Liver (tissue), 9 donors: ENCODE measurements around the gene IFT122. TPM values are rescaled to one million over a fixed set of nuclear protein-coding genes. Genes with fewer than 3 reads are reported as not detected.

Experiments
- DNase-seq: peaks from one replicate; pipeline ENCODE4 v3.0.0-alpha.2; 2017; ENCODE audit warnings: low spot score
- H3K27ac ChIP-seq, 2 donors: one replicate each; pipeline ENCODE4 v1.7.0; 2013; ENCODE audit warnings: inconsistent platforms in 2 of 2, low read length in 2 of 2, control low read depth in 1 of 2, low read depth in 1 of 2, mild to moderate bottlenecking in 1 of 2
- H3K27me3 ChIP-seq, 4 donors: one replicate each; pipeline versions ENCODE4 v1.6.1 to v1.7.0; 2013; ENCODE audit warnings: low read length in 3 of 4, inconsistent platforms in 1 of 4, mild to moderate bottlenecking in 1 of 4, moderate library complexity in 1 of 4; ENCODE audit not compliant: control insufficient read depth in 4 of 4, insufficient read depth in 4 of 4
- H3K36me3 ChIP-seq, 4 donors: one replicate each; pipeline versions ENCODE4 v1.6.1 to v1.7.0; 2013; ENCODE audit warnings: low read length in 3 of 4, mild to moderate bottlenecking in 3 of 4, low read depth in 1 of 4, moderate library complexity in 1 of 4; ENCODE audit not compliant: control insufficient read depth in 4 of 4, insufficient read depth in 3 of 4
- H3K4me1 ChIP-seq, 4 donors: one replicate each; pipeline versions ENCODE4 v1.6.1 to v1.7.0; 2013; ENCODE audit warnings: low read length in 3 of 4, mild to moderate bottlenecking in 3 of 4, moderate library complexity in 1 of 4; ENCODE audit not compliant: control insufficient read depth in 4 of 4, insufficient read depth in 4 of 4
- H3K4me3 ChIP-seq, 3 donors: one replicate each; pipeline versions ENCODE4 v1.6.1 to v1.7.0; 2013; ENCODE audit warnings: low read length in 3 of 3, control low read depth in 1 of 3, low read depth in 1 of 3, mild to moderate bottlenecking in 1 of 3
- H3K9ac ChIP-seq, 2 donors: one replicate each; pipeline ENCODE4 v1.7.0; 2013; ENCODE audit warnings: low read length in 2 of 2, mild to moderate bottlenecking in 2 of 2, moderate library complexity in 2 of 2, control low read depth in 1 of 2, low read depth in 1 of 2
- H3K9me3 ChIP-seq, 4 donors: one replicate each; pipeline versions ENCODE4 v1.6.1 to v1.7.0; 2013; ENCODE audit warnings: low read length in 3 of 4; ENCODE audit not compliant: control insufficient read depth in 4 of 4
- ATF3 ChIP-seq: IDR thresholded peaks from 2 replicates; pipeline ENCODE4 v1.6.1; 2016; ENCODE audit warnings: antibody characterized with exemption
- CTCF ChIP-seq: fragments of 150-350 bp; IDR thresholded peaks from 2 replicates; pipeline ENCODE4 v1.5.1; 2017; ENCODE audit warnings: improper control_type of control experiment, low read depth, low read length; ENCODE audit not compliant: missing input control
- EGR1 ChIP-seq, 2 donors: IDR thresholded peaks; 2 replicates each; pipeline ENCODE4 v1.6.1; 2016 to 2018; ENCODE audit warnings: antibody characterized with exemption in 2 of 2, low read depth in 2 of 2
- FOXA1 ChIP-seq: IDR thresholded peaks from 2 replicates; pipeline ENCODE4 v1.6.1; 2016; ENCODE audit warnings: antibody characterized with exemption
- FOXA2 ChIP-seq: IDR thresholded peaks from 2 replicates; pipeline ENCODE4 v1.6.1; 2016; ENCODE audit warnings: antibody characterized with exemption
- GABPA ChIP-seq, 2 donors: IDR thresholded peaks in 1 of 2; conservative IDR thresholded peaks in 1 of 2; 2 replicates each; pipeline ENCODE4 v1.6.1; 2016; ENCODE audit warnings: antibody characterized with exemption in 2 of 2, mild to moderate bottlenecking in 1 of 2, moderate library complexity in 1 of 2
- HNF4A ChIP-seq, 2 donors: conservative IDR thresholded peaks; 2 replicates each; pipeline ENCODE4 v1.6.1; 2016; ENCODE audit warnings: antibody characterized with exemption in 2 of 2, mild to moderate bottlenecking in 2 of 2
- HNF4G ChIP-seq: IDR thresholded peaks from 2 replicates; pipeline ENCODE4 v1.6.1; 2016; ENCODE audit warnings: antibody characterized with exemption
- JUND ChIP-seq, 2 donors: IDR thresholded peaks; 2 replicates each; pipeline ENCODE4 v1.6.1; 2016; ENCODE audit warnings: antibody characterized with exemption in 2 of 2
- MAX ChIP-seq: IDR thresholded peaks from 2 replicates; pipeline ENCODE4 v1.6.1; 2016; ENCODE audit warnings: antibody characterized with exemption
- NR2F2 ChIP-seq: IDR thresholded peaks from 2 replicates; pipeline ENCODE4 v1.6.1; 2016; ENCODE audit warnings: antibody characterized with exemption
- RAD21 ChIP-seq, 2 donors: IDR thresholded peaks; 2 replicates each; pipeline ENCODE4 v1.6.1; 2016; ENCODE audit warnings: antibody characterized with exemption in 2 of 2, mild to moderate bottlenecking in 2 of 2
- REST ChIP-seq: IDR thresholded peaks from 2 replicates; pipeline ENCODE4 v1.6.1; 2016; ENCODE audit warnings: antibody characterized with exemption, mild to moderate bottlenecking
- RXRA ChIP-seq, 2 donors: IDR thresholded peaks; 2 replicates each; pipeline ENCODE4 v1.6.1; 2017 to 2018; ENCODE audit warnings: antibody characterized with exemption in 2 of 2, mild to moderate bottlenecking in 1 of 2
- SP1 ChIP-seq: IDR thresholded peaks from 2 replicates; pipeline ENCODE4 v1.6.1; 2018; ENCODE audit warnings: antibody characterized with exemption, mild to moderate bottlenecking
- TAF1 ChIP-seq: conservative IDR thresholded peaks from 2 replicates; pipeline ENCODE4 v1.6.1; 2016; ENCODE audit warnings: antibody characterized with exemption, mild to moderate bottlenecking
- YY1 ChIP-seq: IDR thresholded peaks from 2 replicates; pipeline ENCODE4 v1.6.1; 2016; ENCODE audit warnings: antibody characterized with exemption, mild to moderate bottlenecking
- ZBTB33 ChIP-seq: IDR thresholded peaks from 2 replicates; pipeline ENCODE4 v1.6.1; 2016; ENCODE audit warnings: antibody characterized with exemption
- WGBS: extraction: QIAGEN DNeasy Blood & Tissue Kit; methylation state at CpG from one replicate; pipeline ENCODE4 v1.1.7; 2013; 5-methylcytosine and 5-hydroxymethylcytosine counted together
- polyA plus RNA-seq, 2 donors: library from polyadenylated mRNA; stranded (reverse) in 1 of 2; unstranded in 1 of 2; fragments of 200-250 nt in 1 of 2; fragments of >200 nt in 1 of 2; fragmentation: Nextera tagmentation in 1 of 2; extraction: Ambion mirVana in 1 of 2; gene quantifications; one replicate each; pipeline versions ENCODE4 v1.2.1 to v1.2.3, GENCODE V29; 2013 to 2015
- total RNA-seq, 2 donors: library from RNA; depleted of rRNA; stranded (reverse); fragments of >200 nt; gene quantifications; one replicate each; pipeline ENCODE4 v1.2.3, GENCODE V29; 2014
- donor health status: healthy.
- donor health status: healthy.
- donor health status: healthy.
- donor health status: healthy.
- donor health status: healthy.

IFT122 gene
- total and polyA plus RNA-seq, 4 donors: 3.3 to 25.8 (median 10.6) TPM

- no peak for DNase-seq
- H3K4me3 ChIP-seq: peak overlapping the region in 1 of 3 donors; percentile 51
- no peaks in the 10 kb centered on the region for H3K27me3 ChIP-seq
- peaks cover 0 to 2% (median 0%) of the 10 kb centered on the region in 4 donors for H3K36me3 ChIP-seq
- H3K27ac ChIP-seq: peak overlapping the region; percentile 81 to 83
- no peaks in the 10 kb centered on the region for H3K9me3 ChIP-seq
- peaks cover 5 to 29% (median 21%) of the 10 kb centered on the region in 4 donors for H3K4me1 ChIP-seq
- WGBS: 47% methylated on average over 8 of the region's 8 CpGs
- TF ChIP-seq REST: peak; percentile 10
- no peak for TF ChIP-seq CTCF
- peak overlapping the region in 1 of 2 donors; percentile 58 for H3K9ac ChIP-seq
These were observed 40.1 kb upstream of the IFT122 start for GRCh38 chr3:129399895-129400357.

- 67% methylated on average over 7 of the region's 7 CpGs for WGBS
- Histone ChIP-seq H3K27ac (no peak overlapping the region), H3K27me3 (no peaks in the 10 kb centered on the region), H3K4me1 (peaks cover 3 to 24% (median 17%) of the 10 kb centered on the region in 4 donors), H3K9ac (no peak overlapping the region), H3K4me3 (no peak overlapping the region), H3K36me3 (no peaks in the 10 kb centered on the region), H3K9me3 (no peaks in the 10 kb centered on the region)
- DNase-seq: no peak
- TF ChIP-seq NR2F2 (no peak), RAD21 (IDR thresholded peaks at IDR 0.05) (peak in 1 of 2 donors; percentile 4), MAX (no peak), SP1 (no peak), TAF1 (no peak), ATF3 (no peak), CTCF (no peak), RXRA (IDR thresholded peaks at IDR 0.05) (peak; percentile 15 to 50), REST (no peak), FOXA2 (no peak), HNF4G (no peak), FOXA1 (no peak), ZBTB33 (no peak), GABPA (IDR thresholded peaks at IDR 0.05 in 1 of 2, conservative IDR thresholded peaks at IDR 0.05 in 1 of 2) (no peak), EGR1 (IDR thresholded peaks at IDR 0.05; ENCODE audit: low read depth in 2 of 2) (no peak), HNF4A (conservative IDR thresholded peaks at IDR 0.05) (peak; percentile 50 to 62), YY1 (no peak), JUND (IDR thresholded peaks at IDR 0.05) (no peak)
These were observed 37.8 kb upstream of the IFT122 start for GRCh38 chr3:129402210-129402609.
